HG02885 (cell line): ENCODE data around the gene SCP2.

Experiments used
- ATAC-seq: cut with Tn5 transposase; IDR thresholded peaks from one replicate; pipeline ENCODE4 v1.9.1; 2021; ENCODE audit warnings: mild to moderate bottlenecking; ENCODE audit not compliant: unreplicated experiment, poor library complexity

Gene SCP2

GRCh38 chr1:53025769-53026112, 98.7 kb downstream of the SCP2 start:
- ATAC-seq, result no peak

GRCh38 chr1:53026254-53026653, 99.2 kb downstream of the SCP2 start:
- no peak for ATAC-seq

- ATAC-seq, result no peak
Observed at GRCh38 chr1:53031732-53032131, 104.7 kb downstream of the SCP2 start.

- no peak for ATAC-seq
Observed at GRCh38 chr1:53037159-53037558, 110.1 kb downstream of the SCP2 start.

GRCh38 chr1:53038566-53038965, 111.5 kb downstream of the SCP2 start:
- no peak for ATAC-seq

GRCh38 chr1:53043271-53043670, 116.2 kb downstream of the SCP2 start:
- ATAC-seq, result no peak

GRCh38 chr1:53044926-53045325, 117.8 kb downstream of the SCP2 start:
- no peak for ATAC-seq

GRCh38 chr1:53046930-53047329, 119.9 kb downstream of the SCP2 start:
- ATAC-seq, result no peak

- no peak for ATAC-seq
Observed at GRCh38 chr1:53047737-53048736, 121.0 kb downstream of the SCP2 start.

- ATAC-seq, result no peak
Observed at GRCh38 chr1:53048960-53049573, 122.0 kb downstream of the SCP2 start.

GRCh38 chr1:53049574-53049967, 122.5 kb downstream of the SCP2 start:
- no peak for ATAC-seq

GRCh38 chr1:53050310-53050709, 123.2 kb downstream of the SCP2 start:
- no peak for ATAC-seq

- ATAC-seq, result no peak
Observed at GRCh38 chr1:53051676-53052075, 124.6 kb downstream of the SCP2 start.

GRCh38 chr1:53057127-53057526, 130.1 kb downstream of the SCP2 start:
- no peak for ATAC-seq

GRCh38 chr1:53060579-53060978, 133.5 kb downstream of the SCP2 start:
- no peak for ATAC-seq

GRCh38 chr1:53061123-53061858, 134.2 kb downstream of the SCP2 start:
- ATAC-seq, result no peak

- no peak for ATAC-seq
Observed at GRCh38 chr1:53061859-53062707, 135.0 kb downstream of the SCP2 start, which contains the start of gene PODN. PODN (plus strand) TSS chr1:53062213; CDS start chr1:53069856, 7,643 bp downstream.

- ATAC-seq, result no peak
Observed at GRCh38 chr1:53062708-53063591, 135.9 kb downstream of the SCP2 start.
